GM12872 (cell line): ENCODE data around the gene WFDC11.
A peak's percentile ranks its signal among the peaks of the same experiment; 100 is the strongest.

Source experiments
- TF ChIP-seq, protein P1 (sequence below): IDR thresholded peaks from 3 replicates; pipeline ENCODE4 v1.5.1; 2011; ENCODE audit warnings: low read depth, mild to moderate bottlenecking, low read length, moderate library complexity; ENCODE audit not compliant: insufficient read depth

Gene WFDC11

DNA sequence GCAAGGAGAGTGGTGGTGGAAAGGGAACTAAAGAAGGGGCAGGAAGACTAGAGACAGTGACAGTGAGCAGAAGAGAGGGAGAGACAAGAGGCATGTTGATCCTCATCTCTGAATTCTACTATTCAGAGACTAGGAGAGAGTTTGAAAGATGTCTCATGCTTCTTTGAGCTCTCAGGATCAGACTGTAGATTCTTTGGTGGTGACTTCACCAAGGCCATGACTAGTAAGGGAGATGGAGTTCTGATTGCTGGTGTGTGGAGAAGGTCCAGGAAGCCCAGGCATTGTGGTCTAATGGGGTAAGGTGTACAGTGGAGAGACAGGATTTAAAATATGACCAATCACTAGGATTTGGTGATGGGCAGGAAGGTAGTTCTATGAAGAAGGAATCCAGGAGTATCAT lies 39.7 kb downstream of the WFDC11 start:
- TF ChIP-seq, protein P1, sequence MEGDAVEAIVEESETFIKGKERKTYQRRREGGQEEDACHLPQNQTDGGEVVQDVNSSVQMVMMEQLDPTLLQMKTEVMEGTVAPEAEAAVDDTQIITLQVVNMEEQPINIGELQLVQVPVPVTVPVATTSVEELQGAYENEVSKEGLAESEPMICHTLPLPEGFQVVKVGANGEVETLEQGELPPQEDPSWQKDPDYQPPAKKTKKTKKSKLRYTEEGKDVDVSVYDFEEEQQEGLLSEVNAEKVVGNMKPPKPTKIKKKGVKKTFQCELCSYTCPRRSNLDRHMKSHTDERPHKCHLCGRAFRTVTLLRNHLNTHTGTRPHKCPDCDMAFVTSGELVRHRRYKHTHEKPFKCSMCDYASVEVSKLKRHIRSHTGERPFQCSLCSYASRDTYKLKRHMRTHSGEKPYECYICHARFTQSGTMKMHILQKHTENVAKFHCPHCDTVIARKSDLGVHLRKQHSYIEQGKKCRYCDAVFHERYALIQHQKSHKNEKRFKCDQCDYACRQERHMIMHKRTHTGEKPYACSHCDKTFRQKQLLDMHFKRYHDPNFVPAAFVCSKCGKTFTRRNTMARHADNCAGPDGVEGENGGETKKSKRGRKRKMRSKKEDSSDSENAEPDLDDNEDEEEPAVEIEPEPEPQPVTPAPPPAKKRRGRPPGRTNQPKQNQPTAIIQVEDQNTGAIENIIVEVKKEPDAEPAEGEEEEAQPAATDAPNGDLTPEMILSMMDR: no peak

DNA sequence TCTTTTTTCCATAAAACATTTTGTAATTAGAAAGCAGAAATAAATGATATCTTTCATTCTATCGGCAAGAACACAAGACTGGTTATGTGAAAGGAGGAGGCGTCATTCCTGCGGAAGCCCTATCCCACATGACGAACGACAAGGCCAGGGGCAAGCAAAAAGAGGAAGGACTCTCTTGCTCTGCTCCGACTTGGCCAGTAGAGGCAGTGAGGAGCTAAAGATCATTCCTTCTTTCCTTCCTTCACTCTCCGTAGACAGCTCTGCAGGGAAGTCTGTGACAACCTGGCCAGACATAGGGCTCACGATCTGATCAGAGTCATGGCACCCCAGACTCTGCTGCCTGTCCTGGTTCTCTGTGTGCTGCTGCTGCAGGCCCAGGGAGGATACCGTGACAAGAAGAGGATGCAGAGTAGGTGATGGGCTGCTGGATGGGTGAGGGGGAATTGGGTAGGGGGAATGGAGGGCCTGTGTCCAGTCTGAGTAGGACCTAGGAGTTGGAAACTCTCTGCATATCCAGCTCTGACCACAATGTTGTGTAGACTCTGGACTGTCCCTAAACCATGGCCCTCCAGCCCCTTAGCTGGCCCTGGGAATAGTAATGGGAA lies 40.4 kb downstream of the WFDC11 start, which contains the start of gene WFDC10A:
TSS of gene WFDC10A (plus strand) at position 244 of the 605 bp plus-strand sequence. CDS start at position 319, 75 bp downstream.
- TF ChIP-seq, protein P1: peak; percentile 92

DNA sequence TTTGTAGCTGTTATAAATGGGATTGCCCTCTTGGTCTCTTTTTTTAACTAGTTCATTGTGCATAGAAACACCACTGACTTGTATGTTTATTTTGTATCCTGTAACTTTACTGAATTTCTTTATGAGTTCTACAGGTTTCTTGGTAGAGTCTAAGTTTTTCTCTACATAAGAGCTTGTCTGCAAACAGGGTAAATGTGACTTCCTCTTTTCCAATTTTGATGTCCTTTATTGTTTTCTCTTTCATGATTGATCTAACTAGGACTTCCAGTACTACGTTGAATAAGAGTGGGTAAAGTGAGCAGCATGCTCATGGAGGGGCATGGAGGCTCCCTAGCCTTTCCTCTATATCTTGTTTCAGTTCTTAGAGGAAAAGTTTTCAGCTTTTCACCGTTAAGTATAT lies 43.5 kb downstream of the WFDC11 start:
- TF ChIP-seq, protein P1: no peak

- TF ChIP-seq, protein P1: no peak
These were observed 48.4 kb downstream of the WFDC11 start for GRCh38 chr20:45621593-45621992.

- TF ChIP-seq, protein P1: no peak
These were observed 52.4 kb downstream of the WFDC11 start for GRCh38 chr20:45617591-45617990.

- TF ChIP-seq, protein P1: no peak
These were observed 57.7 kb downstream of the WFDC11 start for GRCh38 chr20:45612314-45612713.

- TF ChIP-seq, protein P1: no peak
These were observed 59.0 kb downstream of the WFDC11 start for GRCh38 chr20:45611054-45611453.
